Adrenal gland (tissue), 12 donors: ENCODE data around the gene ACTN2. TPM values are rescaled to one million over a fixed set of nuclear protein-coding genes. Genes with fewer than 3 reads are reported as not detected.

Source experiments
- DNase-seq, 7 donors: peaks; one replicate each; pipeline ENCODE4 v3.0.0-alpha.2; 2019 to 2020
- H3K27ac ChIP-seq, 5 donors: fragments of 200-600 bp; sonication (generic) in 4 of 5; 1 replicate in 3 of 5; 2 replicates in 2 of 5; pipeline versions ENCODE4 v1.5.1 to v1.8.0; 2016 to 2020; ENCODE audit warnings: mild to moderate bottlenecking in 1 of 5
- H3K27me3 ChIP-seq: fragments of 200-600 bp; 2 replicates; pipeline ENCODE4 v1.8.0; 2021
- H3K36me3 ChIP-seq, 2 donors: fragments of 200-600 bp; replicated peaks in 1 of 2; 1 replicate in 1 of 2; 2 replicates in 1 of 2; pipeline versions ENCODE4 v1.5.1 to v1.8.0; 2018 to 2022
- H3K4me1 ChIP-seq, 2 donors: fragments of 200-600 bp; replicated peaks in 1 of 2; 1 replicate in 1 of 2; 2 replicates in 1 of 2; pipeline versions ENCODE4 v1.5.1 to v1.8.0; 2018 to 2021
- H3K4me3 ChIP-seq, 4 donors: fragments of 200-600 bp; sonication (generic) in 3 of 4; one replicate each; pipeline ENCODE4 v1.5.1; 2016 to 2018
- H3K9me3 ChIP-seq, 3 donors: fragments of 200-600 bp; sonication (generic) in 1 of 3; replicated peaks in 1 of 3; 1 replicate in 2 of 3; 2 replicates in 1 of 3; pipeline versions ENCODE4 v1.5.1 to v1.8.0; 2016 to 2021
- CTCF ChIP-seq, 6 experiments: fragments of 450-650 bp in 4 of 6; fragments of 200-600 bp in 2 of 6; sonication (generic) in 1 of 6; IDR thresholded peaks; 1 replicate in 5 of 6; 2 replicates in 1 of 6; pipeline versions ENCODE4 v1.5.1 to v1.8.0; 2016 to 2021; ENCODE audit warnings: antibody characterized with exemption in 6 of 6, mild to moderate bottlenecking in 2 of 6, moderate library complexity in 1 of 6
- POLR2A ChIP-seq, 2 donors: fragments of 450-650 bp; IDR thresholded peaks; one replicate each; pipeline ENCODE4 v1.6.1; 2017; ENCODE audit warnings: antibody characterized with exemption in 2 of 2, mild to moderate bottlenecking in 2 of 2, moderate library complexity in 1 of 2
- WGBS, 4 donors: extraction: QIAGEN DNeasy Blood & Tissue Kit in 2 of 4; methylation state at CpG; one replicate each; pipeline versions ENCODE4 v1.1.5 to v1.1.7; 2013 to 2017; 5-methylcytosine and 5-hydroxymethylcytosine counted together
- intact Hi-C, 2 donors: fragments of 100-400 bp; cut with DNase I; formaldehyde crosslinking; loops; one replicate each; pipeline versions ENCODE4 v1.14.1 to v1.15.0; 2022 to 2023
- polyA plus RNA-seq, 3 donors: library from polyadenylated mRNA; stranded (reverse); fragments of 200-250 nt in 2 of 3; fragments of 350-450 nt in 1 of 3; fragmentation: Illumina TruSeq in 1 of 3; extraction: RNeasy Lipid Tissue Mini Kit (QIAGEN cat#74804) in 1 of 3; gene quantifications; one replicate each; pipeline ENCODE4 v1.2.3, GENCODE V29; 2013 to 2014
- total RNA-seq, 9 donors: library from RNA; depleted of rRNA in 4 of 9; stranded (reverse); fragments of >200 nt in 4 of 9; fragments of 120-200 nt in 1 of 9; fragmentation: NEBNext Ultra II Directional in 1 of 9; extraction: Animal tissue kit (Norgen Biotek cat#: 25700) in 1 of 9; gene quantifications; one replicate each; pipeline versions ENCODE4 v1.1.0 to v1.2.4, GENCODE V29; 2013 to 2023
- donor health status: healthy with polysubstance abuse.
- donor health status: Bipolar disorder and iron deficiency.
- donor health status: DM: yes; HTN: yes; CAD: no.
- donor health status: DM: no; HTN: no; CAD: no.
- donor health status: DM: no; HTN: no; CAD: no.
- donor health status: DM: yes; HTN: yes; CAD: no.

The ACTN2 gene
- total and polyA plus RNA-seq, 12 donors = under 0.01 to 1.0 (median 0.34) TPM; not detected in 2

GRCh38 chr1:236686815-236687160, 489 bp downstream of the ACTN2 start:
- Histone ChIP-seq H3K9me3 (no peaks in the 10 kb centered on the region), H3K27me3 (peaks cover 4% of the 10 kb centered on the region), H3K36me3 (no peaks in the 10 kb centered on the region), H3K4me3 (peak overlapping the region in 1 of 4 donors; percentile 64), H3K27ac (no peak overlapping the region), H3K4me1 (peaks cover 8% of the 10 kb centered on the region in 2 donors)
- 6 to 22% (median 15%) methylated on average over 8 to 31 of the region's 31 CpGs for WGBS, 4 donors
- TF ChIP-seq POLR2A (IDR thresholded peaks at IDR 0.05) (no peak), CTCF (IDR thresholded peaks at IDR 0.05) (no peak)
- intact Hi-C loops = no loop called here
- no peak for DNase-seq

- intact Hi-C loops = no loop called here
- no peak for TF ChIP-seq CTCF (IDR thresholded peaks at IDR 0.05)
- no peak for TF ChIP-seq POLR2A (IDR thresholded peaks at IDR 0.05)
- WGBS, 4 donors = 54 to 75% (median 67%) methylated on average over 8 of the region's 8 CpGs
- no peak overlapping the region for H3K4me3 ChIP-seq
- no peaks in the 10 kb centered on the region for H3K9me3 ChIP-seq
- no peaks in the 10 kb centered on the region for H3K36me3 ChIP-seq
- DNase-seq = no peak
- H3K4me1 ChIP-seq = peaks cover 8% of the 10 kb centered on the region in 2 donors
- H3K27ac ChIP-seq = no peak overlapping the region
- H3K27me3 ChIP-seq = peaks cover 6% of the 10 kb centered on the region
These were observed 974 bp downstream of the ACTN2 start for GRCh38 chr1:236687273-236687672.

DNA sequence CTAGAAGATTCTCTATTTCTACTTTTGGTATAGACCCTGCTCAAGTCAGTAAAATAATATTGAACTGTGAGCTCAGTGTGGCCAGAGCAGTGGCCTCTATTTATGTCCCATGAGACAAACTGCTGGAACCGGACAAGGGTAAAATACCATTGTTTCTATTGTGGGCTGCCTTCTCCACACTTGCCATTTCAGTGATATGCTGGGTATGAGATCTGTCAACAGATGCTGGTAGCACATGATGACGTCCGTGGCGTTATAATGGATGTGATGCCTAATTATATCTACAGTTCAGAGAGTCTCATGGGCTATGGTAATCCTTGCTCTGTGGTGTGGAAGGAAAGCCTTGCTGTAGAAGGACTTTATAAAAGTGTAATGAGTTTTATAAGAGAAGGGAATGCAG, 2.4 kb downstream of the ACTN2 start:
- Histone ChIP-seq H3K4me3 (no peak overlapping the region), H3K9me3 (no peaks in the 10 kb centered on the region), H3K4me1 (peaks cover 8% of the 10 kb centered on the region in 2 donors), H3K27me3 (peaks cover 7% of the 10 kb centered on the region), H3K36me3 (no peaks in the 10 kb centered on the region), H3K27ac (no peak overlapping the region)
- DNase-seq = no peak
- 58 to 89% (median 79%) methylated on average over 4 of the region's 4 CpGs for WGBS, 4 donors
- intact Hi-C loops = no loop called here
- no peak for TF ChIP-seq POLR2A (IDR thresholded peaks at IDR 0.05)

GRCh38 chr1:236689713-236690569, 3.6 kb downstream of the ACTN2 start:
- no peak overlapping the region for H3K27ac ChIP-seq
- H3K27me3 ChIP-seq = peaks cover 11% of the 10 kb centered on the region
- TF ChIP-seq CTCF (IDR thresholded peaks at IDR 0.05) = no peak
- no peak for TF ChIP-seq POLR2A (IDR thresholded peaks at IDR 0.05)
- no peaks in the 10 kb centered on the region for H3K9me3 ChIP-seq
- DNase-seq = no peak
- H3K4me3 ChIP-seq = no peak overlapping the region
- peaks cover 8% of the 10 kb centered on the region in 2 donors for H3K4me1 ChIP-seq
- intact Hi-C loops = no loop called here
- WGBS, 4 donors = 63 to 78% (median 65%) methylated on average over 11 of the region's 11 CpGs
- H3K36me3 ChIP-seq = no peaks in the 10 kb centered on the region

- peaks cover 8% of the 10 kb centered on the region in 2 donors for H3K4me1 ChIP-seq
- H3K27ac ChIP-seq = no peak overlapping the region
- no peaks in the 10 kb centered on the region for H3K36me3 ChIP-seq
- peaks cover 11% of the 10 kb centered on the region for H3K27me3 ChIP-seq
- TF ChIP-seq POLR2A (IDR thresholded peaks at IDR 0.05) = no peak
- TF ChIP-seq CTCF (IDR thresholded peaks at IDR 0.05) = no peak
- DNase-seq = no peak
- 90 to 94% (median 92%) methylated on average over 5 of the region's 5 CpGs for WGBS, 4 donors
- H3K9me3 ChIP-seq = no peaks in the 10 kb centered on the region
- H3K4me3 ChIP-seq = no peak overlapping the region
- intact Hi-C loops = no loop called here
These were observed 5.0 kb downstream of the ACTN2 start for GRCh38 chr1:236691348-236691747.
